IMR-90 (cell line): ENCODE measurements around the gene PRKCB. TPM values are rescaled to one million over a fixed set of nuclear protein-coding genes. Genes with fewer than 3 reads are reported as not detected.

Experiments
- ATAC-seq: fragments of 200-7000 bp; cut with Tn5 transposase; 2 replicates; pipeline ENCODE4 v1.9.1; 2020; ENCODE audit warnings: low read depth, mild to moderate bottlenecking, moderate library complexity
- BruUV-seq: library from RNA; stranded (reverse); fragments of 400-500 nt; replicated peaks from 2 replicates; lab custom pipeline; 2021; lab: Mats Ljungman, UMichigan
- CTCF ChIA-PET: fragments of 300-600 bp; formaldehyde crosslinking; extraction: SDS; loops from one replicate; lab custom pipeline; 2021; ENCODE audit warnings: antibody characterized with exemption; lab: Yijun Ruan, JAX
- POLR2A ChIA-PET: fragments of 300-600 bp; sonication (Branson Sonifier 250); formaldehyde crosslinking; loops from one replicate; lab custom pipeline; 2022; ENCODE audit warnings: antibody characterized with exemption; ENCODE audit not compliant: unreplicated experiment; lab: Charles Lee
- DNase-seq: peaks from one replicate; pipeline ENCODE4 v3.0.0; 2013
- H2AFZ ChIP-seq: replicated peaks from 2 replicates; pipeline ENCODE3; 2013; ENCODE audit warnings: low read length, mild to moderate bottlenecking; ENCODE audit not compliant: poor library complexity
- H2AK5ac ChIP-seq: 2 replicates; pipeline ENCODE4 v1.6.1; 2013; ENCODE audit warnings: low read depth, low read length, inconsistent platforms
- H2AK9ac ChIP-seq: replicated peaks from 2 replicates; pipeline ENCODE3; 2013; ENCODE audit warnings: mild to moderate bottlenecking, low read depth, low read length, moderate library complexity; ENCODE audit not compliant: poor library complexity
- H2BK120ac ChIP-seq: 2 replicates; pipeline ENCODE4 v1.6.1; 2013; ENCODE audit warnings: low read depth, low read length, inconsistent platforms
- H2BK15ac ChIP-seq: 3 replicates; pipeline ENCODE4 v1.6.1; 2013; ENCODE audit warnings: low read depth, low read length, inconsistent platforms
- H2BK20ac ChIP-seq: 2 replicates; pipeline ENCODE4 v1.6.1; 2013; ENCODE audit warnings: low read depth, mild to moderate bottlenecking, inconsistent platforms, low read length, moderate library complexity
- H2BK5ac ChIP-seq: 2 replicates; pipeline ENCODE4 v1.6.1; 2013; ENCODE audit warnings: mild to moderate bottlenecking, low read depth, low read length, inconsistent platforms; ENCODE audit not compliant: poor library complexity, severe bottlenecking
- H3K14ac ChIP-seq: replicated peaks from 2 replicates; pipeline ENCODE4 v1.6.1; 2013; ENCODE audit warnings: low read depth, low read length, inconsistent platforms
- H3K18ac ChIP-seq: 2 replicates; pipeline ENCODE4 v1.6.1; 2013; ENCODE audit warnings: low read depth, low read length, control low read depth
- H3K23ac ChIP-seq: 2 replicates; pipeline ENCODE4 v1.6.1; 2013; ENCODE audit warnings: low read depth, low read length, inconsistent platforms
- H3K27ac ChIP-seq: 2 replicates; pipeline ENCODE4 v1.5.1; 2013; ENCODE audit warnings: mild to moderate bottlenecking, control low read depth, low read length; ENCODE audit not compliant: insufficient read depth
- H3K27me3 ChIP-seq: 2 replicates; pipeline ENCODE4 v1.6.1; 2013; ENCODE audit warnings: low read length; ENCODE audit not compliant: control insufficient read depth, insufficient read depth
- H3K36me3 ChIP-seq: 2 replicates; pipeline ENCODE4 v1.6.1; 2013; ENCODE audit warnings: low read length, mixed read lengths; ENCODE audit not compliant: control insufficient read depth, insufficient read depth
- H3K4ac ChIP-seq: 2 replicates; pipeline ENCODE4 v1.6.1; 2013; ENCODE audit warnings: low read depth, low read length, inconsistent platforms
- H3K4me1 ChIP-seq: 2 replicates; pipeline ENCODE4 v1.6.1; 2013; ENCODE audit warnings: low read length, mixed read lengths; ENCODE audit not compliant: control insufficient read depth, insufficient read depth
- H3K4me2 ChIP-seq: 2 replicates; pipeline ENCODE4 v1.6.1; 2013; ENCODE audit warnings: low read depth, mild to moderate bottlenecking, control low read depth, low read length, moderate library complexity
- H3K4me3 ChIP-seq: 2 replicates; pipeline ENCODE4 v1.5.1; 2013; ENCODE audit warnings: low read depth, mild to moderate bottlenecking, control low read depth, low read length, moderate library complexity; ENCODE audit not compliant: insufficient read depth
- H3K56ac ChIP-seq: 2 replicates; pipeline ENCODE4 v1.6.1; 2013; ENCODE audit warnings: low read length, inconsistent platforms; ENCODE audit not compliant: insufficient read depth; ENCODE audit errors: extremely low read depth
- H3K79me1 ChIP-seq, 2 experiments: 2 replicates each; pipeline ENCODE4 v1.6.1; 2013; ENCODE audit warnings: low read length in 2 of 2, inconsistent platforms in 1 of 2, low read depth in 1 of 2
- H3K9ac ChIP-seq: 2 replicates; pipeline ENCODE4 v1.6.1; 2013; ENCODE audit warnings: low read depth, low read length, control low read depth
- H3K9me1 ChIP-seq: 2 replicates; pipeline ENCODE4 v1.6.1; 2013; ENCODE audit warnings: low read length, inconsistent platforms; ENCODE audit not compliant: insufficient read depth
- H3K9me3 ChIP-seq: 2 replicates; pipeline ENCODE4 v1.6.1; 2013; ENCODE audit warnings: low read length; ENCODE audit not compliant: control insufficient read depth, insufficient read depth
- H4K20me1 ChIP-seq: 2 replicates; pipeline ENCODE4 v1.6.1; 2013; ENCODE audit warnings: low read length, inconsistent platforms; ENCODE audit not compliant: insufficient read depth
- H4K5ac ChIP-seq: 2 replicates; pipeline ENCODE4 v1.6.1; 2013; ENCODE audit warnings: mild to moderate bottlenecking, low read depth, low read length, control low read depth
- H4K8ac ChIP-seq, 2 experiments: 2 replicates each; pipeline ENCODE4 v1.6.1; 2013; ENCODE audit warnings: low read depth in 2 of 2, low read length in 2 of 2, control low read depth in 1 of 2, inconsistent platforms in 1 of 2
- H4K91ac ChIP-seq: 2 replicates; pipeline ENCODE4 v1.6.1; 2013; ENCODE audit warnings: low read depth, low read length, inconsistent platforms; ENCODE audit not compliant: insufficient read depth
- CHD1 ChIP-seq: IDR thresholded peaks from 2 replicates; pipeline ENCODE4 v1.6.1; 2012; ENCODE audit warnings: low read depth, low read length, improper control_type of control experiment
- MAZ ChIP-seq: IDR thresholded peaks from 2 replicates; pipeline ENCODE4 v1.6.1; 2012; ENCODE audit warnings: low read depth, mild to moderate bottlenecking, low read length, improper control_type of control experiment, moderate library complexity, borderline replicate concordance
- WGBS, 2 experiments: methylation state at CpG; one replicate each; pipeline versions ENCODE4 v1.1.5 to v1.1.7; 2013; ENCODE audit warnings: missing lambda C conversion rate in 2 of 2; ENCODE audit not compliant: insufficient read length in 1 of 2; ENCODE audit errors: extremely low coverage in 2 of 2; 5-methylcytosine and 5-hydroxymethylcytosine counted together
- dilution Hi-C: fragments of 300-500 bp; cut with HindIII; formaldehyde crosslinking; loops from one replicate; pipeline ENCODE4 v1.14.3; 2018; ENCODE audit warnings: low sequenced_read_pairs; ENCODE audit not compliant: unreplicated experiment
- in situ Hi-C: fragments of 300-500 bp; cut with MboI; formaldehyde crosslinking; loops from 3 replicates; pipeline ENCODE4 v1.14.3; 2019; ENCODE audit warnings: low sequenced_read_pairs, inconsistent platforms, mixed read lengths
- intact Hi-C: fragments of 100-400 bp; cut with micrococcal nuclease; formaldehyde crosslinking; loops from 2 replicates; pipeline ENCODE4 v1.10.0; 2022
- polyA plus RNA-seq, 3 experiments: library from polyadenylated mRNA; depleted of rRNA; stranded (reverse); fragments of >200 nt; gene quantifications; 2 replicates each; pipeline ENCODE4 v1.2.3, GENCODE V29; 2012; ENCODE audit warnings: low replicate concordance in 1 of 3
- total RNA-seq: library from RNA; depleted of rRNA; stranded (reverse); fragments of >200 nt; gene quantifications from 2 replicates; pipeline ENCODE4 v1.2.3, GENCODE V29; 2012

Gene PRKCB
- total and polyA plus RNA-seq, 2 of the 4 experiments (the other 2 are of a cell fraction), result under 0.01 TPM; not detected in 1

- no peak overlapping the region for H3K27ac ChIP-seq
- no peaks in the 10 kb centered on the region for H3K9me3 ChIP-seq
- no peak overlapping the region for H2BK20ac ChIP-seq
- H3K9me1 ChIP-seq, result no peaks in the 10 kb centered on the region
- H3K23ac ChIP-seq, result no peak overlapping the region
- H4K91ac ChIP-seq, result no peak overlapping the region
- TF ChIP-seq MAZ (no peak), CHD1 (no peak)
- 80% methylated on average over 1 of the region's 3 CpGs; no CpG with 5 or more reads in 1 of the 2 experiments for WGBS, 2 experiments
- no peak overlapping the region for H3K14ac ChIP-seq
- H3K4me1 ChIP-seq, result no peaks in the 10 kb centered on the region
- H4K5ac ChIP-seq, result no peak overlapping the region
- no peaks in the 10 kb centered on the region for H3K36me3 ChIP-seq
- H2BK5ac ChIP-seq, result no peak overlapping the region
- no peak overlapping the region for H2BK120ac ChIP-seq
- BruUV-seq, result no TSS peak
- no peak for DNase-seq
- H3K4me2 ChIP-seq, result no peak overlapping the region
- dilution Hi-C loops, result no loop called here
- H4K8ac ChIP-seq, result no peak overlapping the region
- no peak overlapping the region for H2BK15ac ChIP-seq
- H3K27me3 ChIP-seq, result no peaks in the 10 kb centered on the region
- ChIA-PET CTCF (no interaction called here), POLR2A (no interaction called here)
- no peak overlapping the region for H2AK5ac ChIP-seq
- in situ Hi-C loops, result no loop called here
- H3K56ac ChIP-seq, result no peak overlapping the region
- H3K4ac ChIP-seq, result no peak overlapping the region
- no peak overlapping the region for H2AFZ ChIP-seq
- no peak for ATAC-seq
- intact Hi-C loops, result no loop called here
- H4K20me1 ChIP-seq, result no peaks in the 10 kb centered on the region
- no peak overlapping the region for H3K4me3 ChIP-seq
- H3K18ac ChIP-seq, result no peak overlapping the region
- no peak overlapping the region for H2AK9ac ChIP-seq
- no peaks in the 10 kb centered on the region for H3K79me1 ChIP-seq
- no peak overlapping the region for H3K9ac ChIP-seq
Observed at GRCh38 chr16:24125214-24125613, 289.4 kb downstream of the PRKCB start.
